HL-60 (cell line): ENCODE data around the gene GRID1.

ENCODE experiments used
- CTCF ChIP-seq: IDR thresholded peaks from one replicate; pipeline ENCODE4 v1.5.1; 2011; ENCODE audit warnings: low read length, control low read depth, inconsistent platforms; ENCODE audit not compliant: insufficient read depth
- SPI1 ChIP-seq: IDR thresholded peaks from 2 replicates; pipeline ENCODE4 v1.6.1; 2012; ENCODE audit warnings: low read depth, mild to moderate bottlenecking, borderline replicate concordance

GRCh38 chr10:85864173-85864549, 502.4 kb downstream of the GRID1 start:
- TF ChIP-seq CTCF: no peak
- no peak for TF ChIP-seq SPI1
